GM12875 (cell line): ENCODE results near the gene SPIRE1.

Experiments
- H3K4me3 ChIP-seq: one replicate; pipeline ENCODE4 v1.5.1; 2011; ENCODE audit warnings: low read depth, low read length, control low read depth
- CTCF ChIP-seq: IDR thresholded peaks from 2 replicates; pipeline ENCODE4 v1.5.1; 2011; ENCODE audit warnings: low read depth, mild to moderate bottlenecking, control low read depth, inconsistent platforms, low read length, moderate library complexity, borderline replicate concordance; ENCODE audit not compliant: insufficient read depth

SPIRE1 gene

GRCh38 chr18:12516049-12516630 lies 141.8 kb downstream of the SPIRE1 start:
- H3K4me3 ChIP-seq = no peak overlapping the region
- no peak for TF ChIP-seq CTCF

GRCh38 chr18:12515550-12515949 lies 142.4 kb downstream of the SPIRE1 start:
- no peak for TF ChIP-seq CTCF
- no peak overlapping the region for H3K4me3 ChIP-seq

- TF ChIP-seq CTCF = no peak
- no peak overlapping the region for H3K4me3 ChIP-seq
Observed at GRCh38 chr18:12507007-12507406, 150.9 kb downstream of the SPIRE1 start.

GRCh38 chr18:12500986-12501385 lies 156.9 kb downstream of the SPIRE1 start:
- TF ChIP-seq CTCF = no peak

GRCh38 chr18:12497839-12498238 lies 160.1 kb downstream of the SPIRE1 start:
- TF ChIP-seq CTCF = no peak
- no peak overlapping the region for H3K4me3 ChIP-seq

More at GRCh38 chr18:12500986-12501385, 156.9 kb downstream of the SPIRE1 start:
- H3K4me3 ChIP-seq = no peak overlapping the region

- no peak overlapping the region for H3K4me3 ChIP-seq
- no peak for TF ChIP-seq CTCF
Observed at GRCh38 chr18:12497296-12497695, 160.6 kb downstream of the SPIRE1 start.

- no peak overlapping the region for H3K4me3 ChIP-seq
- no peak for TF ChIP-seq CTCF
Observed at GRCh38 chr18:12492907-12493306, 165.0 kb downstream of the SPIRE1 start.
